Ovary (tissue), 9 donors: ENCODE measurements around the gene DECR2. TPM values are rescaled to one million over a fixed set of nuclear protein-coding genes. Genes with fewer than 3 reads are reported as not detected.
"Not testable (repeated sequence)": the region's sequence is repeated elsewhere in the genome, so short reads cannot be mapped to it uniquely, and the experiment has no call there.

ENCODE experiments used
- DNase-seq, 5 donors: peaks; one replicate each; pipeline ENCODE4 v3.0.0-alpha.2; 2019 to 2020
- H3K27ac ChIP-seq, 2 donors: fragments of 200-600 bp; one replicate each; pipeline versions ENCODE4 v1.5.1 to v1.8.0; 2019 to 2022
- H3K27me3 ChIP-seq: fragments of 200-600 bp; one replicate; pipeline ENCODE4 v1.8.0; 2022
- H3K36me3 ChIP-seq: fragments of 200-600 bp; sonication (generic); one replicate; pipeline ENCODE4 v1.5.1; 2019
- H3K4me1 ChIP-seq: one replicate; pipeline ENCODE4 v1.8.1; 2013; ENCODE audit warnings: mild to moderate bottlenecking, moderate library complexity; ENCODE audit not compliant: insufficient read depth
- H3K4me3 ChIP-seq: fragments of 200-600 bp; sonication (generic); one replicate; pipeline ENCODE4 v1.5.1; 2017
- H3K9me3 ChIP-seq, 2 donors: fragments of 200-600 bp in 1 of 2; sonication (generic) in 1 of 2; one replicate each; pipeline versions ENCODE4 v1.5.1 to v1.8.1; 2013 to 2019; ENCODE audit warnings: mild to moderate bottlenecking in 1 of 2, moderate library complexity in 1 of 2
- CTCF ChIP-seq, 3 donors: fragments of 450-650 bp in 2 of 3; fragments of 200-600 bp in 1 of 3; IDR thresholded peaks; one replicate each; pipeline versions ENCODE4 v1.5.1 to v1.8.0; 2016 to 2022; ENCODE audit warnings: antibody characterized with exemption in 3 of 3, mild to moderate bottlenecking in 1 of 3
- EP300 ChIP-seq: sonication (generic); formaldehyde crosslinking; IDR thresholded peaks from one replicate; pipeline ENCODE4 v1.6.1; 2017; ENCODE audit warnings: antibody characterized with exemption
- POLR2A ChIP-seq: fragments of 450-650 bp; IDR thresholded peaks from one replicate; pipeline ENCODE4 v1.6.1; 2017; ENCODE audit warnings: antibody characterized with exemption, mild to moderate bottlenecking, moderate library complexity
- WGBS, 3 donors: extraction: QIAGEN DNeasy Blood & Tissue Kit in 1 of 3; methylation state at CpG; one replicate each; pipeline versions ENCODE4 v1.1.5 to v1.1.7; 2013 to 2017; 5-methylcytosine and 5-hydroxymethylcytosine counted together
- intact Hi-C, 4 donors: fragments of 100-400 bp; cut with DNase I; formaldehyde crosslinking; loops; one replicate each; pipeline versions ENCODE4 v1.11.0 to v1.15.1; 2022 to 2023
- polyA plus RNA-seq, 2 donors: library from polyadenylated mRNA; stranded (reverse); fragments of 200-250 nt in 1 of 2; fragments of 350-450 nt in 1 of 2; fragmentation: Illumina TruSeq in 1 of 2; extraction: RNeasy Lipid Tissue Mini Kit (QIAGEN cat#74804) in 1 of 2; gene quantifications; one replicate each; pipeline ENCODE4 v1.2.3, GENCODE V29; 2013 to 2014
- total RNA-seq, 7 donors: library from RNA; depleted of rRNA in 2 of 7; stranded (reverse); fragments of >200 nt in 2 of 7; fragmentation: NEBNext Ultra II Directional in 3 of 7; extraction: Animal tissue kit (Norgen Biotek cat#: 25700) in 3 of 7; gene quantifications; one replicate each; pipeline versions ENCODE4 v1.1.0 to v1.2.4, GENCODE V29; 2016 to 2023
- donor health status: DM: no; HTN: no; CAD: no; lungs with moderate emphysema.
- donor health status: DM: no; HTN: no; CAD: no.
- donor health status: Bipolar disorder and iron deficiency.
- donor health status: DM: yes; HTN: yes; CAD: no.
- donor health status: DM: no; HTN: no; CAD: no.
- donor health status: DM: yes; HTN: yes; CAD: no.

The DECR2 gene
- total and polyA plus RNA-seq, 9 donors: 2.1 to 23.7 (median 14.8) TPM

- Histone ChIP-seq H3K36me3 (no peaks in the 10 kb centered on the region), H3K4me3 (no peak overlapping the region), H3K27me3 (no peaks in the 10 kb centered on the region), H3K9me3 (no peaks in the 10 kb centered on the region), H3K4me1 (peaks cover 4% of the 10 kb centered on the region), H3K27ac (no peak overlapping the region)
- no peak for TF ChIP-seq CTCF (IDR thresholded peaks at IDR 0.05)
- no peak for TF ChIP-seq EP300
- TF ChIP-seq POLR2A: no peak
- DNase-seq: peak in 1 of 5 donors; percentile 31
- intact Hi-C loops: no loop called here
- WGBS, 3 donors: 82 to 84% (median 84%) methylated on average over 39 to 42 of the region's 42 CpGs
Observed at GRCh38 chr16:377419-377951, 24.2 kb upstream of the DECR2 start.

- H3K27ac ChIP-seq, H3K9me3 ChIP-seq, intact Hi-C loops, H3K27me3 ChIP-seq, H3K4me3 ChIP-seq, DNase-seq, H3K36me3 ChIP-seq, H3K4me1 ChIP-seq: not testable (repeated sequence)
- 82 to 89% (median 85%) methylated on average over 30 to 36 of the region's 36 CpGs for WGBS, 3 donors
Observed at GRCh38 chr16:378113-378820, 23.4 kb upstream of the DECR2 start.

GRCh38 chr16:378821-379182 is 22.9 kb upstream of the DECR2 start:
- intact Hi-C loops: no loop called here
- Histone ChIP-seq H3K27me3 (no peaks in the 10 kb centered on the region), H3K9me3 (no peaks in the 10 kb centered on the region), H3K4me1 (peaks cover 4% of the 10 kb centered on the region), H3K27ac (no peak overlapping the region), H3K36me3 (no peaks in the 10 kb centered on the region), H3K4me3 (no peak overlapping the region)
- DNase-seq: peak in 1 of 5 donors; percentile 39
- TF ChIP-seq CTCF (IDR thresholded peaks at IDR 0.05) (no peak), EP300 (no peak), POLR2A (no peak)
- 63 to 69% (median 67%) methylated on average over 11 to 14 of the region's 14 CpGs for WGBS, 3 donors

- Histone ChIP-seq H3K4me1 (peaks cover 4% of the 10 kb centered on the region), H3K4me3 (no peak overlapping the region), H3K27me3 (no peaks in the 10 kb centered on the region), H3K27ac (no peak overlapping the region), H3K36me3 (no peaks in the 10 kb centered on the region), H3K9me3 (no peaks in the 10 kb centered on the region)
- peak in 1 of 5 donors; percentile 36 for DNase-seq
- intact Hi-C loops: no loop called here
- 78 to 85% (median 79%) methylated on average over 16 of the region's 16 CpGs for WGBS, 3 donors
- no peak for TF ChIP-seq CTCF (IDR thresholded peaks at IDR 0.05)
- no peak for TF ChIP-seq EP300
- no peak for TF ChIP-seq POLR2A
Observed at GRCh38 chr16:379183-379960, 22.3 kb upstream of the DECR2 start.
